ENCODE results near the gene RAPGEF2. TPM values are rescaled to one million over a fixed set of nuclear protein-coding genes. Genes with fewer than 3 reads are reported as not detected.
A peak's percentile ranks its signal among the peaks of the same experiment; 100 is the strongest.
"Not testable (repeated sequence)": the region's sequence is repeated elsewhere in the genome, so short reads cannot be mapped to it uniquely, and the experiment has no call there.

The RAPGEF2 gene
- total RNA-seq, 2 experiments from 2014 or later = 24.1 to 27.8 TPM

- CTCF ChIA-PET = interaction anchor here (1.5 kb wide), 1 partner anchor 8 kb away, joined by 3 read pairs; no protein-coding TSS in a partner anchor
- POLR2A ChIA-PET; H3K27ac Mint-ChIP-seq; H3K9me3 Mint-ChIP-seq; H3K36me3 Mint-ChIP-seq (ENCODE audit: low read depth); H3K27me3 Mint-ChIP-seq; DNase-seq; H3K4me3 Mint-ChIP-seq: not testable (repeated sequence)
- H3K4me1 Mint-ChIP-seq = peaks cover 15% of the 10 kb centered on the region
Observed at GRCh38 chr4:159183885-159184605, 81.2 kb downstream of the RAPGEF2 start.

- Mint-ChIP-seq H3K4me3 (no peak overlapping the region), H3K9me3 (no peaks in the 10 kb centered on the region)
- POLR2A ChIA-PET = no interaction called here
Observed at GRCh38 chr4:159185591-159186023, 82.7 kb downstream of the RAPGEF2 start.

GRCh38 chr4:159188646-159189045 is 85.8 kb downstream of the RAPGEF2 start:
- Mint-ChIP-seq H3K27ac (no peak overlapping the region), H3K36me3 (ENCODE audit: low read depth) (no peaks in the 10 kb centered on the region), H3K4me3 (no peak overlapping the region), H3K4me1 (peaks cover 7% of the 10 kb centered on the region), H3K9me3 (no peaks in the 10 kb centered on the region), H3K27me3 (no peaks in the 10 kb centered on the region)
- ChIA-PET CTCF (no interaction called here), POLR2A (no interaction called here)
- DNase-seq = no peak

More at GRCh38 chr4:159185591-159186023, 82.7 kb downstream of the RAPGEF2 start:
- no peak for DNase-seq
- peaks cover 7% of the 10 kb centered on the region for H3K4me1 Mint-ChIP-seq
- no peak overlapping the region for H3K27ac Mint-ChIP-seq
- no peaks in the 10 kb centered on the region for H3K27me3 Mint-ChIP-seq
- no peaks in the 10 kb centered on the region for H3K36me3 Mint-ChIP-seq (ENCODE audit: low read depth)
- CTCF ChIA-PET = no interaction called here

GRCh38 chr4:159190651-159191050 is 87.8 kb downstream of the RAPGEF2 start:
- DNase-seq = no peak
- H3K36me3 Mint-ChIP-seq (ENCODE audit: low read depth) = no peaks in the 10 kb centered on the region
- H3K4me1 Mint-ChIP-seq = no peaks in the 10 kb centered on the region
- ChIA-PET POLR2A (no interaction called here), CTCF (interaction anchor here (1.1 kb wide), 2 partner anchors 12 to 13 kb away, joined by 3 read pairs; no protein-coding TSS in a partner anchor)
- no peaks in the 10 kb centered on the region for H3K9me3 Mint-ChIP-seq
- H3K4me3 Mint-ChIP-seq = no peak overlapping the region
- H3K27me3 Mint-ChIP-seq = no peaks in the 10 kb centered on the region
- no peak overlapping the region for H3K27ac Mint-ChIP-seq

- Mint-ChIP-seq H3K4me1 (no peaks in the 10 kb centered on the region), H3K27me3 (no peaks in the 10 kb centered on the region)
- POLR2A ChIA-PET = interaction anchor here (0.6 kb wide), 1 partner anchor 46 kb away, joined by 3 read pairs; no protein-coding TSS in a partner anchor
Observed at GRCh38 chr4:159191989-159192388, 89.1 kb downstream of the RAPGEF2 start.

GRCh38 chr4:159193046-159193620 is 90.3 kb downstream of the RAPGEF2 start:
- Mint-ChIP-seq H3K4me1 (no peaks in the 10 kb centered on the region), H3K36me3 (ENCODE audit: low read depth) (no peaks in the 10 kb centered on the region), H3K9me3 (no peaks in the 10 kb centered on the region), H3K4me3 (no peak overlapping the region), H3K27me3 (no peaks in the 10 kb centered on the region), H3K27ac (no peak overlapping the region)
- no peak for DNase-seq
- CTCF ChIA-PET = interaction anchor here (1.7 kb wide), 1 partner anchor 10 kb away, joined by 4 read pairs; no protein-coding TSS in a partner anchor
- POLR2A ChIA-PET = no interaction called here

More at GRCh38 chr4:159191989-159192388, 89.1 kb downstream of the RAPGEF2 start:
- Mint-ChIP-seq H3K4me3 (no peak overlapping the region), H3K36me3 (ENCODE audit: low read depth) (no peaks in the 10 kb centered on the region), H3K27ac (no peak overlapping the region), H3K9me3 (no peaks in the 10 kb centered on the region)
- DNase-seq = no peak
- CTCF ChIA-PET = interaction anchor here (1.1 to 1.4 kb wide), 3 partner anchors 8 to 11 kb away, joined by 3 to 5 read pairs (median 5); no protein-coding TSS in a partner anchor

- no peak overlapping the region for H3K27ac Mint-ChIP-seq
- POLR2A ChIA-PET = no interaction called here
- no peak overlapping the region for H3K4me3 Mint-ChIP-seq
Observed at GRCh38 chr4:159195361-159195769, 92.5 kb downstream of the RAPGEF2 start.

GRCh38 chr4:159197260-159197884 is 94.5 kb downstream of the RAPGEF2 start:
- H3K9me3 Mint-ChIP-seq = no peaks in the 10 kb centered on the region

More at GRCh38 chr4:159195361-159195769, 92.5 kb downstream of the RAPGEF2 start:
- DNase-seq = no peak
- H3K27me3 Mint-ChIP-seq = no peaks in the 10 kb centered on the region
- CTCF ChIA-PET = interaction anchor here (0.6 to 1.7 kb wide), 2 partner anchors 12 to 87 kb away, joined by 3 read pairs; no protein-coding TSS in a partner anchor
- no peaks in the 10 kb centered on the region for H3K36me3 Mint-ChIP-seq (ENCODE audit: low read depth)
- H3K4me1 Mint-ChIP-seq = no peaks in the 10 kb centered on the region
- H3K9me3 Mint-ChIP-seq = no peaks in the 10 kb centered on the region

GRCh38 chr4:159197885-159198269 is 95.0 kb downstream of the RAPGEF2 start:
- Mint-ChIP-seq H3K36me3 (ENCODE audit: low read depth) (no peaks in the 10 kb centered on the region), H3K4me3 (no peak overlapping the region), H3K4me1 (peaks cover under 1% of the 10 kb centered on the region), H3K27ac (no peak overlapping the region), H3K27me3 (no peaks in the 10 kb centered on the region), H3K9me3 (no peaks in the 10 kb centered on the region)
- CTCF ChIA-PET = no interaction called here
- no peak for DNase-seq
- POLR2A ChIA-PET = no interaction called here

More at GRCh38 chr4:159197260-159197884, 94.5 kb downstream of the RAPGEF2 start:
- Mint-ChIP-seq H3K27ac (no peak overlapping the region), H3K4me1 (no peaks in the 10 kb centered on the region), H3K36me3 (ENCODE audit: low read depth) (no peaks in the 10 kb centered on the region), H3K4me3 (no peak overlapping the region), H3K27me3 (no peaks in the 10 kb centered on the region)
- ChIA-PET CTCF (no interaction called here), POLR2A (interaction anchor here (0.9 kb wide), 1 partner anchor 16 kb away, joined by 3 read pairs; no protein-coding TSS in a partner anchor)
- DNase-seq = no peak

GRCh38 chr4:159199826-159200225 is 96.9 kb downstream of the RAPGEF2 start:
- Mint-ChIP-seq H3K4me1 (peaks cover 19% of the 10 kb centered on the region), H3K27me3 (no peaks in the 10 kb centered on the region), H3K4me3 (no peak overlapping the region), H3K9me3 (no peaks in the 10 kb centered on the region), H3K27ac (no peak overlapping the region), H3K36me3 (ENCODE audit: low read depth) (no peaks in the 10 kb centered on the region)
- ChIA-PET POLR2A (no interaction called here), CTCF (no interaction called here)
- no peak for DNase-seq

- Mint-ChIP-seq H3K9me3 (no peaks in the 10 kb centered on the region), H3K4me3 (no peak overlapping the region), H3K36me3 (ENCODE audit: low read depth) (peaks cover 4% of the 10 kb centered on the region), H3K27ac (no peak overlapping the region), H3K27me3 (no peaks in the 10 kb centered on the region), H3K4me1 (peaks cover 32% of the 10 kb centered on the region)
- DNase-seq = no peak
- ChIA-PET POLR2A (no interaction called here), CTCF (interaction anchor here (0.8 to 4.1 kb wide), 5 partner anchors 9 to 705 kb away, joined by 3 to 30 read pairs (median 3); no protein-coding TSS in a partner anchor)
Observed at GRCh38 chr4:159201168-159201567, 98.3 kb downstream of the RAPGEF2 start.

- H3K4me3 Mint-ChIP-seq = no peak overlapping the region
- no peak for DNase-seq
- CTCF ChIA-PET = interaction anchor here (1.3 to 4.1 kb wide), 4 partner anchors 12 to 347 kb away, joined by 3 to 30 read pairs (median 4); no protein-coding TSS in a partner anchor
- H3K27ac Mint-ChIP-seq = peak overlapping the region; percentile 2
- H3K4me1 Mint-ChIP-seq = peaks cover 50% of the 10 kb centered on the region
- POLR2A ChIA-PET = no interaction called here
- peaks cover 8% of the 10 kb centered on the region for H3K36me3 Mint-ChIP-seq (ENCODE audit: low read depth)
- no peaks in the 10 kb centered on the region for H3K9me3 Mint-ChIP-seq
- H3K27me3 Mint-ChIP-seq = no peaks in the 10 kb centered on the region
Observed at GRCh38 chr4:159204566-159204965, 101.7 kb downstream of the RAPGEF2 start.

- peak overlapping the region; percentile 63 for H3K27ac Mint-ChIP-seq
- H3K4me1 Mint-ChIP-seq = peaks cover 50% of the 10 kb centered on the region
- DNase-seq = no peak
- no peaks in the 10 kb centered on the region for H3K9me3 Mint-ChIP-seq
- POLR2A ChIA-PET = no interaction called here
- CTCF ChIA-PET = no interaction called here
- peaks cover 8% of the 10 kb centered on the region for H3K36me3 Mint-ChIP-seq (ENCODE audit: low read depth)
- no peaks in the 10 kb centered on the region for H3K27me3 Mint-ChIP-seq
- no peak overlapping the region for H3K4me3 Mint-ChIP-seq
Observed at GRCh38 chr4:159205466-159205865, 102.6 kb downstream of the RAPGEF2 start.

Data from activated CD4-positive, alpha-beta memory T cell treated with anti-CD3 and anti-CD28 coated beads, Interleukin-2, amount 10 ng/mL, durations not matched to agents 7 days and 5 days (primary cell).